GM18870 (cell line): ENCODE data around the gene KCNQ1.

ENCODE experiments used
- ATAC-seq: cut with Tn5 transposase; IDR thresholded peaks from one replicate; pipeline ENCODE4 v1.9.1; 2021; ENCODE audit warnings: moderate library complexity; ENCODE audit not compliant: unreplicated experiment

KCNQ1 gene

GRCh38 chr11:2542406-2542805, 97.6 kb downstream of the KCNQ1 start:
- ATAC-seq = no peak

GRCh38 chr11:2547806-2548205, 103.0 kb downstream of the KCNQ1 start:
- no peak for ATAC-seq

DNA sequence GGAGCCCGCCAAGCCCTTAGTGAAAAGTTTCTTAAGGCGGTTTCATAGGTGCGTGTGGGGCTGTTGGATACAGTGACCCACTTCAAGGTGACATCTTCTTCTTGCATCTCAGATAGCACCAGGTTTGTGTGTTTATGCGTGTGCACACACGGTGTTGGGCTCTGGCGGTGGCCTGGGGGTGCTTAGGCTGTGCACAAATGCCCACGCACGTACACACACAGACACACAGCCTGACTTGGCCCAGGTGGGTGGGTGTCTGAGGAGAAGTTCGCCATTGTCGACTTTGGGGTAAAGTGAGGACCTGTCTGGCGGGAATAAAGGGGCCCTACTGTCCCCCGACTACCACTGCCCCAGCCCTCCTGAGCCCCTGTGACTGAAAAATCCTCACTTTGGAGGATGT, 103.8 kb downstream of the KCNQ1 start:
- ATAC-seq = no peak

- no peak for ATAC-seq
Observed at GRCh38 chr11:2549080-2549479, 104.3 kb downstream of the KCNQ1 start.

GRCh38 chr11:2549491-2549875, 104.7 kb downstream of the KCNQ1 start:
- ATAC-seq = no peak

DNA sequence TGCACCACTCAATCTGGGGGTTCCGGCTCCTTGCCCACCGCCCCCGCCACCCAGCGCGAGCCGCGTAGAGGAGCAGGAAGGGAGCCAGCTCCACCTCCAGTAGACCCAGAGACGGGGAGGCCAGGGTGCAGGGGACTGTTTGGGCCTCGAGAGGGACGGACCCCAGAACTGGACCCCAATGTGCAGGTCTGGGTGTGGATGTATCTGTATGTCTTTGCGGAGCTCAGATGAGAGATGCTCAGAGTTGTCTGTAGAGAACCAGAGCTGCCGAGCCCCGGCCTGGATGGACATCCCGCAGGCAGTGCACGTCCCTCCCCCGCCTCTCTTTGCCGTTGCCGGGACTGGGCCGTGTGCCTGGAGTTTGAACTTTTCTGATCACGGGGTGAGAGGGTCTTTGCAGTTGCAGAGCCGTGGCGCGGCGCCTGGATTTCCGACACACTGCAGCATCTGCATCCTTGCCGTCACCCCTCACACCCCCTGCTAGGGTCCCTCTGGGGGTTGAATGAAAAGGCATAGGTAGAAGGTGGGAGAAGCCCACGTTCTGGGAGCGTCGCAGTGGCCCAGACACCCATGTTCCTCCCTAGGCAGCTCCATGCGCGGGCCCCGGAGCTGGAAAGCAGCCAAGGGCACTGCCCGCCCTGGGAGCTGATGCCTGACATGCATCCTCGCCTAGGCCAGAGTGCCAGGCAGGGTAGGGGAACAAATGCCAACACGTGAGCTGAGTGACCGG, 105.2 kb downstream of the KCNQ1 start:
- ATAC-seq = no peak

GRCh38 chr11:2550606-2550970, 105.8 kb downstream of the KCNQ1 start:
- ATAC-seq = no peak

GRCh38 chr11:2551131-2551530, 106.3 kb downstream of the KCNQ1 start:
- no peak for ATAC-seq

DNA sequence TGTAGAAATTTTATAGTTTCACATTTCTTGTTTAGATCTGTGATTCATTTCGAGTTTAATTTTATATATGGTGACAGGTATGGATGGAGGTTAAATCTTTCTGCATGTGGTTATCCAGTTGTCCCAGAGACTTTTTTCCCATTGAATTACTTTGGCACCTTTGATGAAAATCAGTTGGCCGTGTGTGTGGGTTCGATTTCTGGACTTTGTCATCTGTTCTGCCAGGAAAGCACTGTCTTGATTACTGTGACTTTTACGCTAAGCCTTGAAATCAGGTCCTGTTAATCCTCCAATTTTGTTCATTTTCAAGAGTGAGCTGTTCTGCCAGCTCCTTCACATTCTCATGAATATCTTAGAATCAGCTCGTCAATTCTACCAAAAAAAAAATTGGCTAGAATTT, 107.4 kb downstream of the KCNQ1 start:
- no peak for ATAC-seq

DNA sequence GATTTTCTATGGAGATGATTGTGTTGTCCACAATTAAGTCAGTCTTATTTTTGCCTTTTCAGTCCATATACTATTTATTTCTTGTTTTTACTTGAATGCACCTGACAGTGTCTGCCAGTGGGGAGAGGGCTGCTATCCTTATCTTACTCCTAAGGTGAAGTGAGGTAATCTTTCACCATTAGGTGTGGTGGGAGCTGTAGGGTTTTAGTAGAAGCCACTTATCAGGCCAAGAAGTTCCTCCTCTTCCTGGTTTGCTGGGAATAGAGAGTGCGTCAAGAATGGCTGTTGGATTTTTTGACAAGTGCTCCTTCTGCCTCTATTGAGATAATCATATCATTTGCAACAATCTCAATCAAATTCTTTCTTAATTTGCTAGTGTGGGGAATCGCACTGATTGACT, 108.4 kb downstream of the KCNQ1 start:
- ATAC-seq = no peak

GRCh38 chr11:2553886-2554285, 109.1 kb downstream of the KCNQ1 start:
- no peak for ATAC-seq

DNA sequence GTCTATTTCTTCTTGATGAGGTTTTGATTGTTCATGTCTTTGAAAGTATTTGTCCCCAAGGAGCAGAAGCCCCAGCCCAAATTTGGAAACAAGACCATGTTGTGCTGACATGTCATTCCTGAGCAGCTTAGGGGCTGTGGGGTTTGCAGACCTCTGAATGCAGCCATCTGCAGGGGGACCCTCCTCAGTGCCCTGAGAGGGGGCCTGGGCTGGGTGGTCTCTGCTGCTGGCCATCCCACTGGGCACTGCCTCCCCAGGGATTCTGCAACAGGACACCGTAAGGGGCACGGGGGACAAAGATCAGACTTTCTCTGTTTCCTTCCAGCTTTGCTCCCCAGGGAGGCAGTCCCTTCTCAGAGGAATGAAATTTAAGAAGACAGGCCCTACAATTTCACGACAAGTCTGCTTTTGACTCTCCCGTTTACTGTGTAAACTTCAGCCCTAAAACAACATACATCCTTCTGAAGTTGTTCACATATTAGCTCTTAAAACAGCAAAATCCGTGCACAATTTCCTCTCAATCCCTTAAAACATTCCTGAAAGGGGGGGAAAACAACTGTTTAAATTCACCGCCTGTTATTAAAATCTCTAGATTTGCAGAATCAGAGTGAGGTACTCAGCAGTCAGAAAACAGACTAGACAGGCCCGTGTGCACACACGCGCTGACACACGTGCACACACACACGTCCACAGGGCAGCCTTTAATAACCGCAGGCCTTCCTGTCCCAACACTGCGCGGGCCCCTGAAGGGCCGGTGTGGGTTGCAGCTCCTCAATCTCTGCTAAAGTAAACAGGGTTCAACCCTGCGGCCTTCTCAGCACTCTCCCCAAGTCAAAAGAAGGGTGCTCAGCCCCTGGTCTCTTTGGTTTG, 109.8 kb downstream of the KCNQ1 start:
- no peak for ATAC-seq

DNA sequence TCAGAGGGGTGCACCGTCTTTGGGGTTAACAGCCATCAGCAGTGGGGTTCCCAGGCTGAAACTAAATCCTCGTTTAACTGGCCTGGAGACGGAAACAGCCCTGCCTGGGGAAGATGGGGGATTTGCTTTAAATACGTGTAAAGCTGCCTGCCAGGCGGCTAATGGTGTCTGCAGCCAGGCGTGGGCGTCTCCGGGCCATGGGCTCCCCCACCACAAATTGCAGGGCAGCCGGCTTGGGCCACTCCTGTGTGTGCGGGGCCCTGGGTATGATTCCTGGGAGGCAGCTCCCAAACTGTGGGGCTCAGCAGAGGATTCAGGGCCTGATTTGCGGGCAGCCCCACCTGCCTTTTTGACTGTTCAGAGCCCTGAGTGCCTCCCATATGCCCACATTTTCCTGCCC, 110.5 kb downstream of the KCNQ1 start:
- ATAC-seq = no peak

DNA sequence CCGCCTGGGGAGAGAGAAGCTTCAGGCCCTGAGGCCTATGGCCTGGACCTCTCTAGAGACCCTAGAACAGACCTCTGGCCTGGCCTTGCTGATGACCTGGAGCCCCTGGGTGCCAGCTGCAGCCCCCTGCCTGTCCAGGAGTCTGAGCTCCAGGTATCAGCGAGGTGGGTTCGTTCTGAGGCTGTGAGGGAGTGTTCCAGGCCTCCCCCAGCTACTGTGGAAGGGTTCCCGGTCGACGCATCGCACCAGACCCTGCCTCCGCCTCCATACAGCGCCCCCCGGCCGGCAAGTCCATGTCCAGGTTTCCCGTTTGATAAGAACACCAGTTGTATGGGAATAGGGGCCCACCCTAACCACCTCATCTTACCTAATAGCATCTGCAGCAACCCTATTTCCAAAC, 111.1 kb downstream of the KCNQ1 start:
- ATAC-seq = no peak

GRCh38 chr11:2557381-2557780, 112.6 kb downstream of the KCNQ1 start:
- no peak for ATAC-seq

DNA sequence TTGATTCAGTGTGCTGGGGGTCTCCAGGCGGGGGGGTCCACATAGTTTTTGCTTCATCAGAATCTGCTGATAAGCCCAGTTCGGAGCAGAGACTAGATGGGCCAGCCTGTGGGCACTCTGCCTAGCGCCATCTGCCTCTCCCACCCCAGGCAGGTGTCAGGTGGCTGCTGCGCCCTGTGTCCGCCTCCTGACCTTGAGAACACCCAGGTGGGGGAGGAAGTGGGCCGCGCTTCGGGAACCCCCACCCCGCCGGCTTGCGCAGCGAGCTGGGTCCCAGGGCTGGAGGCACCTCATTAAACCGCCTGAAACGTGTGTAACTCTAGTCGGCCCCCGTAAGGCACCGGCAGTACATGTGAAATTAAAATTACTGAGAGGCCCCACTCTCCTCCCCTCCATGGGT, 113.6 kb downstream of the KCNQ1 start:
- ATAC-seq = no peak

DNA sequence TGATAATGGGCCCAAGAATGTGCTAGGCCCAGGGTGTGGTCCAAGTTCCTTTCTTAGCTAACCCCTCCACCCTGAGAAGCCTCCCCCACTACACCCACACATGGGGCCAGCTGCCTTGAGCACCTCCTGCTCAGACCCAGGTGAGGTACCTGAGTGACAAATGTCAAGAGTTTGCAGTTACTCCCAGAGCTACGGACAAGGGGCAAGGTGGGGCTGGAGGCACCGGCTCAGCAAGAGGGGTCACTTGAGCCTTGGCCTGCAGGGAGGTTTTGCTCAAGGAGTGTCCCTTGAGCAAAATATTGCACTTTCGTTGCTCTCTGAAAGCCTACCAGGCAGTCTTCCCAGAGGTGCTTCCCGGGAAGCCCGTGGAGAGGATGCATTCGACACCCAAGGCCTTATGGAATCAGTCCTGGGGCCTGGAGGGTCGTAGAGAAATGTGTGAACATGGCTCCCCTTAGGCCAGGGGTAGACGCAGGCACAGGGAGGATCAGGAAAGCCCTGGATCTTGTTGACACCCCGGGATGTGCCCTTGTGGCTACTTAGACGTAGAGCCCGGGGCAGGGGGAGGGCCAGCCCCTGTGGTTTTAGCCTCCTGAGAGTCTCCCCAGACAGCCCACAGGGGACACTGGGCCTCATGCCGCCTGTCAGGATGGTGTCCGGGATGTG, 114.2 kb downstream of the KCNQ1 start:
- ATAC-seq = no peak

DNA sequence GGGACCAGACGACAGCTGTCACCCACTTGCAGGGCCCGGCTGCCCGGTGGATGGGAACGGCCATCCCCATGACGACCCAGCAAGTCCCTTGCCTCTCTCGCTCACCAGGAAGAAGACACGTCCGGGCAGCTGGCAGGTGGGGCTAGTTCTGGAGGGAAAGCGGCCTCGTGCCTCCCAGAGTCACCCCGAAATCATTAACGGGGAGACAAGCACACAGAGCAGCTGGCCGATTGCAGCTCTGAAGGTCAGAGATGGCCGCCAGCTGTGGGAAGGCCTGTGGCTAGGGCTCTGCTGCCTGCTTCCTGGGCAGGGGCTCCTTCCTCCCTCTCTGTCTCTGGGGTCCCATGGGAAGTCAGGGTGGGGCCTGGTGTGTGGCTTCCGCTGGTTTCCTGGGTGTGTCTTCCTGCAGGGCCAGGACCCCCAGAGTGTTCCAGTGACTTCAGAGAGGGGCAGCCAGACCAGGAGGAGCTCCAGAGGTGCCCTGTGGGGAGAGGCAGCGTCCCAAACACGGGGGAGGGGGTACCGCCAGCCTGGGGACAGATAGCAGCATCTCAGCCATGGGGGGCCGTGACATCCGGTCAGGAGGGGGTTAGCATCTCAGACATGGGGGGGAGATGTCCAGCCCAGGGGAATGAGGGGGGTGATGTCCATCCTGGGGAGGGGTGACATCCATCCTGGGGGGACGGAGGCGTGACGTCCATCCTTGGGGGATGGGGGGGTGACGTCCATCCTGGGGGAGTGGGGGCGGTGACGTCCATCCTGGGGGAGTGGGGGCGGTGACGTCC, 114.9 kb downstream of the KCNQ1 start:
- no peak for ATAC-seq

GRCh38 chr11:2561696-2562581, 117.1 kb downstream of the KCNQ1 start:
- ATAC-seq = no peak

DNA sequence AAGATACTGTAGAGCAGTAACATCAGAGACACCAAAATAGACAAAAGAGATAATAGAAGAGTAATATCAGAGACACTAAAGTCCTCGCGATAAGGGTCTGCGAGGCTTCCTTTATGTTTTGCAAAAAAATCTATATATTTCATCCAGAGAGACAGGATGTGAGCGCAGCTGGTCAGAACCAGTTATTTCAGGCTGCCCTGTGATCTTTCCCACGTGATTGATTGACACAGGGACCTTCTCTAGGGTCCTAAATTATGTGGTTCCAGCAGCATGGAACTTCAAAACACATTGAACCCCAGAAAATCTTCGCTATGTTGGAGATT, 118.0 kb downstream of the KCNQ1 start:
- ATAC-seq = no peak
